K562 (cell line): ENCODE data around the gene TTLL8. TPM values are rescaled to one million over a fixed set of nuclear protein-coding genes. Genes with fewer than 3 reads are reported as not detected.

Source experiments
- ATAC-seq: fragments of 200-7000 bp; cut with Tn5 transposase; 3 replicates; pipeline ENCODE4 v1.9.1; 2020; ENCODE audit warnings: moderate library complexity
- BruUV-seq: library from RNA; stranded (reverse); fragments of 400-500 nt; replicated peaks from 2 replicates; lab custom pipeline; 2021; lab: Mats Ljungman, UMichigan
- CTCF ChIA-PET: fragments of 300-600 bp; formaldehyde crosslinking; extraction: SDS; loops from one replicate; lab custom pipeline; 2021; ENCODE audit warnings: low intra/inter-chr PET ratio; lab: Yijun Ruan, JAX
- POLR2A ChIA-PET: fragments of 300-600, 350-650 bp; sonication (Branson Sonifier 250); formaldehyde crosslinking; extraction: SDS; loops from one replicate; lab custom pipeline; 2021; ENCODE audit warnings: antibody characterized with exemption, inconsistent platforms; lab: Yijun Ruan, JAX
- DNase-seq, 4 experiments: peaks; one replicate each; pipeline versions ENCODE4 v3.0.0 to v3.0.0-alpha.2; 2011 to 2018; ENCODE audit warnings: low spot score in 3 of 4, mixed read lengths in 3 of 4; ENCODE audit errors: extremely low read depth in 1 of 4
- FAIRE-seq: peaks from 2 replicates; lab custom pipeline; 2011; peaks lifted over from hg19 to GRCh38; lab: Jason Lieb, UNC
- H2AFZ ChIP-seq: 2 replicates; pipeline ENCODE4 v1.6.0; 2011; ENCODE audit warnings: low read depth, low read length, control low read depth, inconsistent platforms
- H3K27ac ChIP-seq: fragments of 200-600 bp; 3 replicates; pipeline ENCODE4 v1.8.0; 2011; ENCODE audit warnings: low read depth, mild to moderate bottlenecking, control low read depth, inconsistent platforms, low read length, moderate library complexity, mixed read lengths; ENCODE audit errors: extremely low read depth
- H3K27me3 ChIP-seq, 2 experiments: fragments of 300-600 bp in 1 of 2; 2 replicates in 1 of 2; 3 replicates in 1 of 2; pipeline versions ENCODE4 v1.6.0 to v1.8.0; 2011; ENCODE audit warnings: inconsistent platforms in 2 of 2, low read length in 2 of 2, mild to moderate bottlenecking in 1 of 2, mixed read lengths in 1 of 2, moderate library complexity in 1 of 2; ENCODE audit not compliant: control insufficient read depth in 2 of 2, insufficient read depth in 2 of 2
- H3K36me3 ChIP-seq: fragments of 300-600 bp; 3 replicates; pipeline ENCODE4 v1.8.0; 2011; ENCODE audit warnings: mild to moderate bottlenecking, low read length, inconsistent platforms; ENCODE audit not compliant: control insufficient read depth, insufficient read depth
- H3K4me1 ChIP-seq, 2 experiments: fragments of 200-600 bp in 1 of 2; replicated peaks in 1 of 2; 2 replicates in 1 of 2; 3 replicates in 1 of 2; pipeline versions ENCODE4 v1.5.1 to v1.8.0; 2011; ENCODE audit warnings: inconsistent platforms in 2 of 2, low read length in 2 of 2, mild to moderate bottlenecking in 1 of 2, mixed read lengths in 1 of 2, moderate library complexity in 1 of 2; ENCODE audit not compliant: control insufficient read depth in 2 of 2, insufficient read depth in 2 of 2
- H3K4me2 ChIP-seq: 2 replicates; pipeline ENCODE4 v1.6.1; 2011; ENCODE audit warnings: low read length, control low read depth, inconsistent platforms, mixed read lengths; ENCODE audit not compliant: insufficient read depth
- H3K4me3 ChIP-seq: fragments of 200-600 bp; sonication (generic), shearing (Covaris generic); 2 replicates; pipeline ENCODE4 v1.5.1; 2016; ENCODE audit warnings: control low read depth, inconsistent platforms
- H3K79me2 ChIP-seq: fragments of 200-600 bp; 3 replicates; pipeline ENCODE4 v1.8.0; 2011; ENCODE audit warnings: low read length, inconsistent platforms; ENCODE audit not compliant: control insufficient read depth, insufficient read depth
- H3K9ac ChIP-seq, 2 experiments: 2 replicates each; pipeline versions ENCODE4 v1.6.0 to v1.6.1; 2011; ENCODE audit warnings: low read depth in 2 of 2, low read length in 2 of 2, control low read depth in 1 of 2, inconsistent platforms in 1 of 2, mild to moderate bottlenecking in 1 of 2, mixed read lengths in 1 of 2; ENCODE audit not compliant: insufficient read depth in 1 of 2
- H3K9me1 ChIP-seq: one replicate; pipeline ENCODE4 v1.6.0; 2011; ENCODE audit warnings: inconsistent platforms, mild to moderate bottlenecking, low read length, moderate library complexity; ENCODE audit not compliant: control insufficient read depth, insufficient read depth
- H3K9me3 ChIP-seq: replicated peaks from 2 replicates; pipeline ENCODE4 v1.5.1; 2011; ENCODE audit warnings: low read depth, low read length, inconsistent platforms; ENCODE audit not compliant: control insufficient read depth, insufficient read depth
- H4K20me1 ChIP-seq: replicated peaks from 2 replicates; pipeline ENCODE4 v1.6.1; 2011; ENCODE audit warnings: low read length, inconsistent platforms, mixed read lengths; ENCODE audit not compliant: control insufficient read depth, insufficient read depth
- BDP1 ChIP-seq: IDR thresholded peaks from 3 replicates; pipeline ENCODE4 v1.6.1; 2011; ENCODE audit not compliant: insufficient read length, insufficient read depth
- BRD9 ChIP-seq: fragments of 450-650 bp; IDR thresholded peaks from 2 replicates; pipeline ENCODE4 v1.6.1; 2018; ENCODE audit warnings: low read depth; ENCODE audit not compliant: partially characterized antibody
- CEBPG ChIP-seq, 3 experiments: fragments of 200-800 bp in 1 of 3; sonication (Bioruptor generic) in 1 of 3; sonication (generic) in 1 of 3; formaldehyde crosslinking in 1 of 3; IDR thresholded peaks in 2 of 3; conservative IDR thresholded peaks in 1 of 3; 2 replicates each; pipeline versions ENCODE4 v1.6.1 to v1.8.0; 2016 to 2022; ENCODE audit warnings: missing compliant biosample characterization in 2 of 3, missing genetic modification characterization in 2 of 3, mild to moderate bottlenecking in 1 of 3, missing genetic modification reagents in 1 of 3
- HDAC2 ChIP-seq: fragments of 450-650 bp; IDR thresholded peaks from 2 replicates; pipeline ENCODE4 v1.6.1; 2016; ENCODE audit warnings: mild to moderate bottlenecking
- KLF1 ChIP-seq: fragments of 450-650 bp; IDR thresholded peaks from 2 replicates; pipeline ENCODE4 v1.6.1; 2016; ENCODE audit warnings: missing genetic modification characterization, missing compliant biosample characterization
- MAFK ChIP-seq: IDR thresholded peaks from 2 replicates; pipeline ENCODE4 v1.6.1; 2011; ENCODE audit warnings: low read length, improper control_type of control experiment
- PKNOX1 ChIP-seq: fragments of 450-650 bp; IDR thresholded peaks from 2 replicates; pipeline ENCODE4 v1.6.1; 2016
- SFPQ ChIP-seq: fragments of 200-400 bp; formaldehyde crosslinking; IDR thresholded peaks from 2 replicates; pipeline ENCODE4 v1.6.1; 2017; ENCODE audit warnings: mild to moderate bottlenecking, low read depth, low read length, moderate library complexity
- STAT6 ChIP-seq: sonication (generic); formaldehyde crosslinking; IDR thresholded peaks from 2 replicates; pipeline ENCODE4 v1.8.1; 2023; ENCODE audit warnings: mild to moderate bottlenecking, missing genetic modification reagents
- ZFPM2 ChIP-seq: fragments of 250-450 bp; sonication (Bioruptor Pico); IDR thresholded peaks from 2 replicates; pipeline ENCODE4 v1.5.1; 2022; ENCODE audit warnings: mild to moderate bottlenecking
- ZNF436 ChIP-seq: fragments of 250-450, 450-650 bp; sonication (Bioruptor Pico); formaldehyde crosslinking; IDR thresholded peaks from 2 replicates; pipeline ENCODE4 v1.7.0; 2020; ENCODE audit warnings: mild to moderate bottlenecking
- WGBS: fragments of 100-300 bp; shearing (Covaris generic); methylation state at CpG from one replicate; pipeline ENCODE4 v1.1.6; 2016; ENCODE audit warnings: low coverage, mixed read lengths; ENCODE audit not compliant: insufficient coverage; ENCODE audit errors: missing lambda C conversion rate; 5-methylcytosine and 5-hydroxymethylcytosine counted together
- in situ Hi-C: fragments of 300-500 bp; cut with MboI; formaldehyde crosslinking; loops from 4 replicates; pipeline ENCODE4 v1.15.0; 2018; ENCODE audit warnings: inconsistent platforms, mixed read lengths
- intact Hi-C: fragments of 100-400 bp; cut with micrococcal nuclease; formaldehyde crosslinking; loops from 2 replicates; pipeline ENCODE4 v1.14.2; 2022
- polyA plus RNA-seq, 8 experiments: library from polyadenylated mRNA; depleted of rRNA in 4 of 8; stranded (reverse) in 5 of 8; unstranded in 3 of 8; fragments of >200 nt; fragmentation: Nextera tagmentation in 2 of 8; fragmentation: Illumina TruSeq in 1 of 8; extraction: Ambion mirVana in 2 of 8; extraction: Trizol in 1 of 8; gene quantifications; 2 replicates each; pipeline versions ENCODE4 v1.2.1 to v1.2.3, GENCODE V29; 2011 to 2014; ENCODE audit warnings: inconsistent platforms in 1 of 8, missing spikeins in 1 of 8
- total RNA-seq, 7 experiments: library from RNA; depleted of rRNA in 6 of 7; stranded (reverse); fragments of >200 nt in 6 of 7; fragmentation: Illumina TruSeq in 2 of 7; extraction: Trizol in 2 of 7; gene quantifications; 2 replicates each; pipeline versions ENCODE4 v1.2.1 to v1.2.3, GENCODE V29; 2011 to 2021; ENCODE audit warnings: low replicate concordance in 1 of 7

Gene TTLL8
- total and polyA plus RNA-seq, 9 of the 15 experiments (the other 6 are each of a cell fraction or from before 2014, with no cell fraction given) = not detected

GRCh38 chr22:50057278-50058060 is 629 bp downstream of the TTLL8 start (continued):
- no peak for TF ChIP-seq STAT6 (CRISPR knock-in tag)
- TF ChIP-seq, all 486 proteins: peak for 0

GRCh38 chr22:50056214-50056972 is 1.7 kb downstream of the TTLL8 start:
- BruUV-seq = no TSS peak
- DNase-seq (no peak), ATAC-seq (no peak), FAIRE-seq (no peak)
- intact Hi-C loops (no loop called here), in situ Hi-C loops (no loop called here)
- H3K9me3 ChIP-seq = no peaks in the 10 kb centered on the region
- H3K27me3 ChIP-seq = peaks cover under 1 to 17% of the 10 kb centered on the region in 2 experiments; a peak in 3 of 5 replicates
- no peak overlapping the region for H3K4me3 ChIP-seq
- H2AFZ ChIP-seq = no peak overlapping the region
- no peaks in the 10 kb centered on the region for H4K20me1 ChIP-seq
- no peaks in the 10 kb centered on the region for H3K36me3 ChIP-seq
- no peaks in the 10 kb centered on the region for H3K9me1 ChIP-seq
- 42% methylated on average over 18 of the region's 34 CpGs for WGBS
- no peak overlapping the region; a peak in 1 of 4 replicates for H3K9ac ChIP-seq
- H3K27ac ChIP-seq = no peak overlapping the region
- H3K4me1 ChIP-seq = peaks cover 0 to 23% of the 10 kb centered on the region in 2 experiments; a peak in 4 of 5 replicates
- ChIA-PET POLR2A (interaction anchor here (1.0 kb wide), 1 partner anchor 26 kb away, joined by 4 read pairs; no protein-coding TSS in a partner anchor), CTCF (no interaction called here)
- H3K4me2 ChIP-seq = no peak overlapping the region
- no peaks in the 10 kb centered on the region for H3K79me2 ChIP-seq
- TF ChIP-seq HDAC2 = no peak
- TF ChIP-seq CEBPG (CRISPR knock-in tag; IDR thresholded peaks at IDR 0.05) = no peak
- TF ChIP-seq CEBPG (tag; conservative IDR thresholded peaks at IDR 0.05 in 1 of 2, IDR thresholded peaks at IDR 0.05 in 1 of 2) = no peak
- no peak for TF ChIP-seq ZNF436
- no peak for TF ChIP-seq ZFPM2 (CRISPR knock-in tag)
- no peak for TF ChIP-seq BRD9
- no peak for TF ChIP-seq PKNOX1
- TF ChIP-seq KLF1 (tag) = no peak
- TF ChIP-seq MAFK = no peak
- no peak for TF ChIP-seq BDP1
- no peak for TF ChIP-seq SFPQ
